HG03159 (cell line): Measurements from ENCODE around the gene SLC46A2.

ENCODE experiments used
- ATAC-seq: cut with Tn5 transposase; IDR thresholded peaks from one replicate; pipeline ENCODE4 v1.9.1; 2021; ENCODE audit warnings: mild to moderate bottlenecking, moderate library complexity; ENCODE audit not compliant: unreplicated experiment

The SLC46A2 gene

DNA sequence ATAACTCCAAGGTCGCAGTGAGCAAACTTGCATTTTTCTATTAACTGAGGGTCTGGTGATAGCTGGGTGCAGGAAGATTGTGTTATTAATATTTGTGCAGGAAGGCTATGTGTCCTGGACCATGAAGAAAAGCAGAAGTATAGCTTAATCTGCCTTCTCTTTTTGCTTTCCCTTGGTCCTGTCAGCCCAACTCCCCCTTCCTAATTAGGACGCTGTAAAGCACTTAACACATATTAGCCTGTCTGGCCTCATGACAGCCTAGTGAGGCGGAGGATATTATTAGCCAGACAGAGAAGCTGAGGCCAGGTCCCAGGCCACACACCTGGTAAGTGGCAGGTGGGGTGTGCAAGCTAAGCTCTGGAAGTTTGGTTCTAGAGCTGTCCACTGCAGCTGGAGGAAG, 29.5 kb downstream of the SLC46A2 start:
- ATAC-seq, result no peak

DNA sequence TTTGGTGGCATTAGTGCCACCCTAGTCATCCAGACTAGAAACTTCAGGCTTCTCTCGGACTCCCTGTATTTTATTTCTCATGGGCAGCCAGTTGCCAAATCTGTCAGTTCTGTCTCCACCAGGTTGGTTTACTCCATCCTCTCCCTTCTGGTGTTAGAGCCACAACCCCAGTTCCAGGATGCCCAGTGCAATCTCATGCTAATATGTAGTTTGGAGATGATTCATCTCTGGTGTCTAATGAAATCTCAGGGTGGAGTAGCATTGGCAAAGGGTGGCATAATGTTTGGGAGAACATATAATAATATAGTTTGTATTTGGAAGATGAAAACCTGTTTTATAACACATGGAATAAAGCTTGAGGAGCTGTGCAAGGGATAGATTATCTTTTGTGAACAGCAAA, 30.2 kb downstream of the SLC46A2 start:
- no peak for ATAC-seq

DNA sequence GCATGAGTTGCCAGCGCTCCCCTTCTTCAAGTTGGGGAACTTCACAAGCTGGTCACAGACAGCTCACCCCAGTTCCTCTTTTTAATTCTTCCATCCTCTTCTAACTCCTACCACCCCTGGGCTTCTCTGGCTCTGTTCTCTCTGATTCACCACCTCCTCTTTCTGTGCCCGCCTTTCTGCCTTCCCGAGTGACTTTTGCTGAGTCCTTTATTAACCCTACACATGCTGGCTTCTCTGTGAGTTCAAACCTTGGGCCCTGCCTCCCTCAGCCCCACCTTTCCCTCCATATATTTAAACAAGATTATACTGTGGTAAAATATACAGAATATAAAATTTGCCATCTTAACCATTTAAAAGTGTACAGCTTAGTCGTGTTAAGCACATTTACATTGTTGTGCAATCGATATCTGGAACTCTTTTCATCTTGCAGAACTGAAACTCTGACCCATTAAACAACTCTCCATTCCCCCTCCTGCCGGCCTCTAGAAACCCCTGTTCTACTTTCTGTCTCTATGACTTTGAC, 32.0 kb downstream of the SLC46A2 start:
- peak; percentile 66 for ATAC-seq

DNA sequence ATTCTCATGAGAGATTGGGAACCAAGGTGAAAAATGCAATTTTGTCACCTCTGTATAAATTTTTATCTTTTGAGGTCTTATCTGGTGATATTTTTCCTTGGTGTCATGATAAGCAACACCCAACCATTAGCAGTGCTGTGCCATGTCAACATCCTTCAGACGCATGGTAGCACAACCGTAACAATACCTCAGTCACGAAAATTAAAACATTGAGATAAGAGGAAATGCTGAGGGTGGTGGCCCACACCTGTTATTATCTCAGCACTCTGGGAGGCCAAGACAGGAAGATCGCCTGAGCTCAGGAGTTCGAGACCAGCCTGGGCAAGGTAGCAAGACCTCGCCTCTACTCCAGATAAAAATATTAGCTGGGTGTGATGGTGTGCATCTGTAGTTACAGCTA, 32.7 kb downstream of the SLC46A2 start:
- no peak for ATAC-seq

DNA sequence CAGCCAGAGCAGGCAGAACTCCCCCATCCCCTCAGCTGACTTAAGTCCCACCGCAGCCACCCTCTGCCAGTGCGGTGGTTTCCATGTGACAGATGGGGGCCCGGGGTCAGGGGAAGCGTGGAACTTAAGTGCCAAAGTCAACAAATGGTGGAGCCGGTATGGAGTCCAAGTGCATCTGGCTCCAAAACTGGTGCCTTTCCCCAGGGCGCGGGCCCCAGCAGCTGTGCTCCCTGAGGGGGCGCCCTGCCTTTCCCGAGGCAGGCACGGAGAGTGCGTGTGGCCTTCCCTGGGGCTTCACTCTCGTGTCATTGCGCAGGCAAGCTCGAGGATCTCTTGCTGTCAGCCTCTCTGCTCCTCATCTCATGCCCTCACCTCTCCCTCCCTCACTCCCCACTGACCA, 33.8 kb downstream of the SLC46A2 start:
- no peak for ATAC-seq

DNA sequence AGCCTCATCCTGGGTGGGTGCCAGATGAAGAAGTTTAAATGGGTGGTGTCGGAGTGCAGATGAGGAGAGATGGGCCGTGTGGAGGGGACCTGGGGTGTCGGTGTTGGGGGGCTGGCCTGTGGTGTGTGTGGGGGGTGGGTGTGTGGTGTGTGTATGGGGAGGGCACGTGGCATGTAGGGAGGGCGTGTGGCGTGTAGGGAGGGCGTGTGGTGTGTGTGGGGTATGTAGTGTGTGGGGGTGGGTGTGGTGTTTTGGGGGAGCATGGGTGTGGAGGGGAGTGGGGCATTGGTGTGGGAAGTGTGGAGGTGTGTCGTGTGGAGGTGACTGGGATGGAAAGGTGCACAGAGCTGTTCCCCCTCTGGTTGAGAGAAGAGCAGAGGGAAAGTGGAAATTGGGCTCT, 34.5 kb downstream of the SLC46A2 start:
- ATAC-seq, result no peak

DNA sequence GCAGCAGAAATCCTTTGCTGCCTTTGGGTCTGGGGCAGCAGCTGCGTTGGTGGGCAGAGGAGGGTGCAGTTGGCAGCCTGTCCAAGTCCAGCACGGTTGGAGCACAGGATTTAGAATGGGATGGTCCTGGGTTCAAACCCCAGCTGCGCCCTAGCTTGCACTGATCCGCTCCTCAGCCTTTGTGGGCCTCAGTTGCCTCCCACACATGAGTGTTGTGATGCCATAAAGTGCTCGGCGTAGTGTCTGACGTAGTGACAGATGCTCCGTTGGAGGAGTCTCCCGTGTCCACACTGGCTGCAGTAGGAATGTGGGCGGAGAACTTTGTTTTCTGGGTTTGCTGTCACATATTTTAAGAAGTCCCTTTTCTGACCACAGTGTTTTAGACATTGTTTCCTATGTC, 36.0 kb downstream of the SLC46A2 start:
- no peak for ATAC-seq

DNA sequence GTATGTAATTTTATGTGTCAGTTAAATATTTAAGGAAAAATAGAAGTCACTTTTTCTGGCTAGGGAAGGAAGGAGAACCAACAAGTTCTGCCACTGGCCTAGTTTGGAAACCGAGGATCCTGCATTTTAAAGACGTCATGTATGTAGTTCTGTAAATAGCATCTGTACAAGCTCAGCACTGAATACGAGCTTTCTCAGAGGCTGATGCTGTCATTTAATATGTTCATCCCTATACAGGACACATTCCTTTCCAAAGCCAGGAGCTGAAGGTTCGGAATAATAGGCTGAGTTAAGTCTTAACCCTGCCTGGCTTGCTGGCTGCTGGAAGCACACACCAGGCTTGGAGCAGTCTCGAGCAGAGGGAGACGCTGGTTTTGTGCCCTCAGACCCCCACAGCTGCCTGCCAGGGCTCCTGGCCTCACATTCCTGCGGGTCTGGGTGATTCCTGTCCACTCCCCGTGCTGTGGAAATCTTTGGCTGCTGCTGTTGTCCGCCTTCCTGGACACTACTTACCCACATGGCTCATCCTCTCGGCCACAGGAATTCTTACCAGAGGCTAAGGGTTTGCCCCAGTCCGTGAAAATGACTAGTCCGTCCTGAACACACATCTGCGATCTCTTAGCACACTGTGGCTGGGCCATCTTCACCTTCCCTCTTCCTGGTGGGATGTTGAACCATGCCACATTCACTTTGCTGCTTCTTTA, 36.6 kb downstream of the SLC46A2 start:
- ATAC-seq, result no peak

DNA sequence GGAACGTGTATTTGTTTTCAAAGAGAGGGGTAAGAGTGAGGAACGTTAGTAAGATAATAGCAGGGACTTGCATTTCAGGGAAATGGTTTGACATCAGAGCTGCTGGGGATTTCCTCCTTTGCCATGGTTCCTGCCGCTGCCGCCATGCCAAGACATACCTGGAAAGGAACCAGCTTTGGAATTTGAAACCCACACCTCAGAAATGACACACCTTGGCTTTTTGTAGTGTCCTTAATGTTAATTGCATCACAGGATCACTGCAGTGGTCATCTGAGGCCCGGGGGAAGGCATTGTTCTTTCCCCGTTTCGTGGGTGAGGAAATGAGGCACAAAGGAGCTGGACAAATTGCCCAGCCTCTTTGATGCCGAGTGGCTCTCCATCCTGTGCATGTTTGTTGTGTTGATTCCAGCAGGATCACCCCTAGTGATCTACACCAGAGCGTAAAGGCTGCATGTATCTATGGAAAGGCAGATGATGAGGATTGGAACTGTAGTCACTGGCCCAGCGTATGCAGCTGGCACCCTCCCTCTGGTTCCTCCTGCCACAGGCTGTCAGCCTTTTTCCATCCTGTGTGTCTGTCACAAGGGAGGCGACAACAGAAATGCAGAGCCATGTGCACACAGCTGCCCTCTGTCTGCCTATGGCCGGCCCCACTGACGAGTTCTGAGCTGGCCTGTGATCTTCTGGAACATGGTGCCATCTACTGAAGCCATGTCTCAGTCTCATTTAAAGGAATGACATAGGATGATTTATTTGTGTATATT, 37.8 kb downstream of the SLC46A2 start:
- ATAC-seq, result no peak

DNA sequence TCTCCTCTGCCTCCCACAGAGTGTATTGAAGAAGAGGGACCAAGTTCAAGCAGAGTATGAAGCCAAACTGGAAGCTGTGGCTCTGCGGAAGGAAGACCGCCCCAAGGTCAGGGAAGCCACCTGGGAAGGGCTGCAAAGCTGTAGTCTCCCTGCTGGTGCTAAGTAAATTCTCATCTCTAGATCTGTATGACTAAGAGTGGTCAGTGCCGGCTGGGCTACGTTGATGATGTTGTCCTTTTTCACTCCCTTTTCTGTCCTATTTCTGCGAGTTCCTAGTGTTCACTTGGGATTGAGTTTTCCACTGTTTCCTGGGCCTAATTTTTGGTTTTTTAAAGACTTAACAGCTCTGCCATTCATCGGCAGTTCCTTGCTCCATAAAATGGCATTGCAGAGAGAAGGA, 39.8 kb downstream of the SLC46A2 start:
- no peak for ATAC-seq

DNA sequence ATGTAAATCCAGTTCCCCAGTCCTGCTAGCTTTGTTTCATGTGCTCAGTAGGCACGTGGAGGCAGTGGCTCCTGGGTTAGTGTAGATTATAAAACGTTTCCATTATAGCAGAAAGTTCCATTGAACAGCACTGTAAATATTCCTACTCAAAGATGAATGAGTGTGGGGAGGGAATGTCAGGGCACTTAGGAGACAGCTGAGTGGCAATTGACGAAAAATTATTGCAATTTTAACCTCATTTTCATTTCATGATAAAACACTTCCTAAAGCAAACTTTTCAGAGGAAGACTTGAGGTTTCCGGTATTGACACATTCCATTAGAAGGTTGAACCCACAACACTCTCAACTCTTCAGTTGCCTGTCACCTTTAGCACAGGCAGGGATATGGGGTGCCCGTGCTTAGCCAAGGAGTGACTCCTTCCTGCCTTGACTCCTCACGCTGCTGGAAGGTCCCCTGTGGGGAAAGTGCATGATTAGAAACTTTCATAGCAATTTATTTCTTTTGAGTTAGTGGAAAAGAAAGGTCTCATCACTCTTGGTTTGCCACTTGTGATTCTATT, 41.2 kb downstream of the SLC46A2 start:
- no peak for ATAC-seq

DNA sequence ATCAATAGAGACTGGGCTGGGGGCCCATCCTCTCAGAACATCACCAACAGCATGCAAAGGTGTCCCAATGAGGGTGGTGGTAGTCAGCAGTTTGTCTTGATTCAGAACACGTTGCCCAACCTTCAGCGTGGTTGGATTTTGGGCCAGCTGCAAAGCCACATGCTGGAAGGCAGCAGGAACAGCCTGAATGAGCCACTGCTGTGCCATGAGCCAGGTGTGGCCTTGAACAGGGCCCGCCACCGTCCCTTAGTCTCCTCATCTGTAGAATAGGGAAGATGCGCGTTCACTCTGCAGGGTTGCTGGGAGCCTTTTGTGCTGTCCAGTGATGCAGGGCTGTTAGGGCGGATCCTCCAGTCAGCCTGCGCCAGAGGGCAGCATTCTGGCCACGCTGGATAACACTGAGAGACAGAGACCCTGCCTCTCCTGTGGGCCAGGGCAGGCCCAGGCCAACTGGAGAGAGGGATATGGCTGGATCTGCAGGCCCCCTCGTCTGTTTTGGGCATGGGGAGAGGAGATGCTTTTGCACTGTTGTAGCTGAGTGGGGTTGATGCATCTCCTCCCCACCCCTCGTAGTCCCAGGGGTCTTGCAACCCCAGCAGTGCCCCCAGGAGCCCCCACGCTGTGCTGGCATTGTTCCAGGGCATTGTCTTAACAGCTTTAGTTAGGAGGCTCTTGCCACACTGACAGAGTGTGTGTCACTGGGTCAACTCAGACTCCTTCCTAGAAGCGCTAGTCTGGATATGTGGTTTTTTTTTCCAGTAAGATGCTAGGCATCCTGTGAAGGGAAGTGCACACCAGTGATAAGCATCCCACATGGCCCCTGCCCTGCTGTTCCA, 42.1 kb downstream of the SLC46A2 start:
- no peak for ATAC-seq

DNA sequence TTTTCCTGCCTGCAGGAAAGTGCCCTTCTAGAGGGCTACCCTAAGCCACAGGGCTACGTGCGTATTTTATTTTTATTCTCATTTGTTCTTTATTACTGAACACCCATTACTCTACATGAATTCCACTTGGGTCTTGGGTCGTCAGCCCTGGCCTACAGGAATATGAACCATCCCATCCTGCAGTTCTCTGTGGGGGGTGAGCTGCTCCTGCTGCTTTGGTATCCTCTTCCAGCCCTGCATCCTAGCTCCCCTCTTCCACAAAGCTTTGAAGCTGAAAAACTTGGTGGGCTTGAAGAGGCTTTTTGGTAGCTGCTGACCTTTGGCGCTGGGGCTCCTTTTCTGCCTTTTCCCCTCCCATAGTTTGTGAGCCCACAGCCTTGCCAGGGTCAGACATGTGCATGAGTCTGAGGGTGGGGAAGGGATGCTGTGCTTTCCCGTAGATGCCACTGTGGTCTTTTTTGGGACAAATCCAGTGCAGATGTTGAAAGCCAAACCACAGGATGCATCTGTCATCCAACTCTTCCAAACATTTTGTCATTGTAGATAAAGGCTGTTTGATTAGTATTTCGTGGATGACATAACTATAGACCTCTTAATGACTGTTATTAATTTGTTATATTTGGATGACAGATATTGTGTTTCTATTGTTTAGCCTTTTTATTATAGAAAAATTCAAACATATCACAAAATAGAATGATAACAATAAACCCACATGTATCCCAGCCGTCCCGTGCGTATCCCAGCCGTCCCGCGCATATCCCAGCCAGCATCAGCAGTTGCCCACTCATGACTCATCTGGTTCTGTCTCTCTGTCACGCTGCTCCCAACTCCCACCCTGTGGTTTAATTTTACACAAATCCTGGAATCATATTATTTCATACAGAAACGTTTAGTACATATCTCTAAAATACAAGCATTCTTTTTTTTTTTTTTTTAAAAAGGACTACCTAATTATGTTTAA, 43.9 kb downstream of the SLC46A2 start:
- no peak for ATAC-seq

DNA sequence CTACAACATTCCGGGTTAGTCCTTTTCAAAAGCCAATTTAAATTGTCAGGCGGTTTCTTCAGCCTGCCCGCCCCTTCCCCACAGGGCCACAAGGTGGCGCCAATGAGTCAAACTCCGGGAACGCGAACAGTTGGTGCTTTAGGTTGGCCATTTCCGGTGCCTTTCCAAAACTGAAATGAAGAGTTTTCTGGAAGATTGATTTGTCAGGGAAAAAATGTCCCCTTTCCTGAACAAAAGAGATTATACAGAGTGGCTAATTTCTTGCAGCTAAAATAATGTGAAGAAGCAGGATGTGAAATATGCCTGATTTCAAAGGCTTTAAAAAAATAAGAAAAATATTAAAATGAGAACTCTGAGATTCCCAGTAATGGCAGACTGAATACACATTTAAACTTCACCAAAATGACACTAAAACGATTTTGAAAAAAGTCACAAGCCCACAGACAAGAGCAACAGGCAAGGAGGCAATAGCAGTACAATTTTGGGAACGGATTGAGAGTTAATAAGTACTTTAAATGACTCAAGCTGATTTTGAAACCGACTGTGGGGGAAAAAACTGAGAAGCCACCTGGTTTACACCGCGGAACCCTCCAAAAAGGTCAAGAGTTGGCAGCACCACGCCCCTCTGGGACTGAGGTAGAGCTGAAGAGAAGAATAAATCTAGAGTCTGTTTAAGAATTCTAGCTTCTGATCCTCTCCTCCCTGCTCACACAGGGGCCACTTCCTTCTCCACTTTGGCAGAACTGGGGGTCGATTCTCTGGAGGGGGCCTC, 45.7 kb downstream of the SLC46A2 start:
- peak; percentile 85 for ATAC-seq

DNA sequence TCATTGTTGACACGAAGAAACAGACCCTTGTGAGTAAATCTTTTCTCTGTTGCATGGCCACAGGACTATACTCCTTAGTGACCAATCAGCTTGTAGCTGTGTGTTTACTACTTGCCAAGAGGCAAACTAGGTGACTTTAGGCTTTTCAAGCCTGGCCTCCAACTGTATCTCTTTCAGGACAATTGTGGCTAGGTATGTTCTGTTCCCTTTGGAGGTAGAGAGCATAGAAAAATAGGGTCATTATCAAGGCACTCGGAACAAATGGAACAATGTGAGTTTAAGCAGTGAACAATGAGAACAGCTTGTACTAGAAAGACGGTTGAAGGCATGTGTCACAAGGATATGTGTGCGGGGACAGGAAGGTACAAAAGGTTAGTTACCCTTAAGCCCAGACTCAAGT, 48.1 kb downstream of the SLC46A2 start:
- no peak for ATAC-seq

DNA sequence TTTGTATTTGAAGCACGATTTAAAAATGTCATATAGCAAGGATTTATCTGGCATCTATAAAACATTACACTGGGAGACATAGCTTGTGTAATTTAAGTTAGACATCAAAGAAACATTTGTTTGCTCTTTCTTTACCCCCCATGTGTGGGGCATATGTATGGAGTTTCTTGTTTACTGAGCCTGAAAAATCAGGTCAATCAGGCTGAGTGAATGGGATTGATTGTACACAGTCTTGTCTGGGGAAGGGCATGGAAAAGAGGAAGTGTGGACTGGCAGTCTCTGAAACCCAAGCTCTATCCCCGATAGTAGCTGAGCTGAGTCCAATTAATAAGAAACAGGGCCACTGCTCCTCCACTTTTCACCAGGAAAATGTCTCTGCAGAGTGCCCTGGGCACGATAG, 49.4 kb downstream of the SLC46A2 start:
- no peak for ATAC-seq

DNA sequence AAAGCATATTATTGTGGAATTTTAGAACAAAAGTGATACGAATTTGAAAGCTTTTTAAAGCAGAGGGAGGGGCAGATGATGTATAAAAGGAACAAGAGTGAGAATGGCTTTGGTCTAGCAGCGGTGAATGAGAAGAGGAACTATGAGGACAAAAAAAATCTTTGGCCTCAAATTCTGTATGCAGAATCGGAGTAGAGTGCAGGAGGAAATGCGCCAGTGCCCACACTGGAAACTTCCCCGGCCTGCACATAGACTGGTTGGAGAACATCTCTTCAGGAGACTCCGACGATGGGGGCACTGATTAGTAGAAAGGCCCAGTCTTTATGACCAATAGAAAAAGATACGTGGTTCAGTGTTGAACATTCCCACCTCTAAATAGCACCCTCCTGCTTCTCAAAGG, 51.3 kb downstream of the SLC46A2 start:
- no peak for ATAC-seq

DNA sequence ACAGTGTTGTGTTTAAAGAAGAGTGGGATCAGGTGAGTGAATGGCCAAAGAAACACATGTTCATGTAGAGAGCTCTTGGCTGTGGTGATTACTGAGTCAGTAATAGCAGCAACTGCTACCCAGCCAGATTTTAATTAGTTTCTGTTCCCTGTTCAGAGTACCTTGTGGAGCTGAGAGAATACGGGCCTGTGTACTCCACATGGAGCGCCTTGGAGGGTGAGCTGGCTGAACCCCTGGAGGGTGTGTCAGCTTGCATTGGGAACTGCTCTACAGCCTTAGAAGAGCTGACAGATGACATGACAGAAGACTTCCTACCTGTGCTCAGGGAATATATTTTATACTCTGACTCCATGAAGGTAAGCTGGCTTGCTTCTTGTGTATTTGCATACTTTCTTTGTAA, 52.3 kb downstream of the SLC46A2 start:
- ATAC-seq, result no peak

DNA sequence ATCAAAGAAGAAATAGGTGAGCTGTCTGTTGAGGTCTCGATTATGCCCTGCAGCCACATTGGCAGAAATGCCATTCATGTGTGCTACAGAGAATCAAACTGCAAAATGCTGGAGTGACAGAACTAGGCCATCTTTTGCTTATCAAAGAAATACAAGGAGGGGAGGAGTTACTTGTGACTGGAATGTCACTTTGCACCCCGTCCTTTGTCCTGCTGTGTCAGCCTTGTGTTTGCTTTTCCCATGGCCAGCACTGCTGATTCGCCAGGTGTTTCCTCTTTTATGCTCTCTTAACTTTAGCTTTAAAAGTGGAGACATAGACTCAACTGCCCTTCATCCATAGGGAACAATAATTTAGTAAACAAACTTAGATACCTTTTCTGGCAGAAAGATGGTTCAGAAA, 54.3 kb downstream of the SLC46A2 start:
- no peak for ATAC-seq
